Epithelial cell of proximal tubule (primary cell): ENCODE results near the gene ARF1. TPM values are rescaled to one million over a fixed set of nuclear protein-coding genes. Genes with fewer than 3 reads are reported as not detected.

Experiments used
- DNase-seq: peaks from one replicate; pipeline ENCODE4 v3.0.0-alpha.2; 2011; ENCODE audit warnings: low read depth
- H3K4me3 ChIP-seq: 2 replicates; pipeline ENCODE4 v1.5.1; 2011; ENCODE audit warnings: low read depth, mild to moderate bottlenecking, low read length
- total RNA-seq: library from RNA; depleted of rRNA; stranded (reverse); fragments of >200 nt; gene quantifications from 2 replicates; pipeline ENCODE4 v1.2.3, GENCODE V29; 2015
- TF ChIP-seq, protein P1 (sequence below): conservative IDR thresholded peaks from 2 replicates; pipeline ENCODE4 v1.5.1; 2012; ENCODE audit warnings: low read depth, mild to moderate bottlenecking, low read length

The ARF1 gene
- total RNA-seq, 1 donor from 2014 or later, result 303 TPM

DNA sequence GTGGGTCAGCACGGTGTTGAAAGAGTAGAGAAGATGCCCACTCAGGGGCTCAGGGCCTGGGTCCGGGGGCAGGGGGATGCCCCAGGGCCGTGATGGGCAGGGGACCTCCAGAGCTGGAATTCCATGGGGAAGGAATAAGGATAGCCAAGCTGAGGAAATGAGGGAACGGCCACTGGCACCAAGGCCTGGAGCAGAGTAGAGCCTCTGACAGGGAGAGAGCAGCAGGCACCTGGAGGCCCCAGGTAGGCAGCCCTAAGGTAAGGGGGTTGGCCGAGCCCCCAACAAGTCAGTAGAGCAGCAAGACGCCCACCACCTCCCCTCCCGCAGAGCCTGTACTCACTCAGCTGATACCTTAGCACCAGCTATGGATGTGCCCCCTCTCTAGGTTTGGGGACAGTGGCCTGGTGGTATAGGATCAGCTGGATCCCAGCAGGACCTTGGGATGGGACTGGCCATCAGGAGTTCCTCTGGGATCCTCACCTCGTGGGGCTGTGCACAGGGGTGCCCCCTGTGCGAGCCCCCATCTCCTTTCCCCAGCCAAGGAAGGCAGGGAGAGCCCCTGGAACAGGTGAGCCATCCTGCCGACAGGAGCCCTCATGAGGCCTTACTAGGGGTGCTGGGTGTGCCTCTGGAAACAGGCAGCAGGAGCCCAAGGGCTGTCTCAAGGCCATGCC, 21.0 kb upstream of the ARF1 start:
- no peak overlapping the region for H3K4me3 ChIP-seq
- TF ChIP-seq, protein P1, sequence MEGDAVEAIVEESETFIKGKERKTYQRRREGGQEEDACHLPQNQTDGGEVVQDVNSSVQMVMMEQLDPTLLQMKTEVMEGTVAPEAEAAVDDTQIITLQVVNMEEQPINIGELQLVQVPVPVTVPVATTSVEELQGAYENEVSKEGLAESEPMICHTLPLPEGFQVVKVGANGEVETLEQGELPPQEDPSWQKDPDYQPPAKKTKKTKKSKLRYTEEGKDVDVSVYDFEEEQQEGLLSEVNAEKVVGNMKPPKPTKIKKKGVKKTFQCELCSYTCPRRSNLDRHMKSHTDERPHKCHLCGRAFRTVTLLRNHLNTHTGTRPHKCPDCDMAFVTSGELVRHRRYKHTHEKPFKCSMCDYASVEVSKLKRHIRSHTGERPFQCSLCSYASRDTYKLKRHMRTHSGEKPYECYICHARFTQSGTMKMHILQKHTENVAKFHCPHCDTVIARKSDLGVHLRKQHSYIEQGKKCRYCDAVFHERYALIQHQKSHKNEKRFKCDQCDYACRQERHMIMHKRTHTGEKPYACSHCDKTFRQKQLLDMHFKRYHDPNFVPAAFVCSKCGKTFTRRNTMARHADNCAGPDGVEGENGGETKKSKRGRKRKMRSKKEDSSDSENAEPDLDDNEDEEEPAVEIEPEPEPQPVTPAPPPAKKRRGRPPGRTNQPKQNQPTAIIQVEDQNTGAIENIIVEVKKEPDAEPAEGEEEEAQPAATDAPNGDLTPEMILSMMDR, result no peak
- no peak for DNase-seq

DNA sequence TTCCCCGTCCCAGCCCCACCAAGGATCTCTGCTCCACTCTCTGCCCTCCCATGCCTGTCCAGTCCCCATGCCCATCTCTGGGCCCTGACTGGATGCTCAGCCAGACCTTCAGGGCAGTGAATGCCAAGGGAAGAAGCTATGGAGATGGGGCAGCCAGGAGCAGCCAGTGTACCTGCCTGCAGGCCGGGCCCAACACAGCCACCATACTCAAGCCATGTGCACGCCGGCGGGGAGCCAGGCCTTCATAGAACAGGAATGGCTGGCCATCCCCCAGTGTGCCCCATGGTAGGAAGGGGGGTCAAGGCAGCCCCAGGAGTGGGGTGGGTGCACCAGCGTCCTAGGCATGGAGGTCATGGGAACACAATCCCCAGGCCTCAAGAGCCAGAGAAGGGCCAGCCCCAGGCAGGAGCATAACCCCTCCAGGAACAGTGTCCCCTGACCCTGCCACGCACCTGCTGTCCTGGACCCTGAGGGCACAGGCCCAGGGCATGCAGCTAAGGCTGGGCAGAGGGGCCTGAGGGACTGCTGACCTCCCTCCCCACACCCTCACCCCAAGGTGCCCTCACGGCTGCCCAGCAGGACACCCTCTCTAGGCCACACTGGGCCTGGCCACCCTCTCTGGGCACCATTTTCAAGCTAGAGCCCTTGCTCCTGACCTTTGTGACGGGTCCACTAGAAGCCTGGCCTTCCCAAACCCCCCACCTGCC, 20.3 kb upstream of the ARF1 start:
- H3K4me3 ChIP-seq, result no peak overlapping the region
- no peak for DNase-seq
- TF ChIP-seq, protein P1, result no peak

DNA sequence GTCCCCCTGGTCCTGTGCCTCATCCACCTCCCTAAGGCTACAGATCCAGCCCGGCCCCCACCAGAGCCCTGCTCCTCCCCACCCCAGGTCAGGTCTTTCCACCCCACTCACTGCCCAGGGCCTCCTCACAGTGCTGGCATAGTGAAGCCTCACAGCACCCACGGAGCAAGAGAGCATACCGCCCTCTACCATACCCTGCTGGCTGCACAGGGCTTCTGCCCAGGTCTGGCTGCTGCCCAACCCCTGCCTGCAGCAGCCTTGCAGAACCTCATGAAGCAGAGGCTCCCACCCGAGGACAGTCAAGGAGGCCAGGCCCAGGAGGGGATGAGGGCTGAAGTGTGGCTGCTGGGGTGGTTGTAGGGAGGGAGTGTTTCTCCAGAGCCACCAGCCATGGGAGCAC, 19.7 kb upstream of the ARF1 start:
- no peak for DNase-seq

DNA sequence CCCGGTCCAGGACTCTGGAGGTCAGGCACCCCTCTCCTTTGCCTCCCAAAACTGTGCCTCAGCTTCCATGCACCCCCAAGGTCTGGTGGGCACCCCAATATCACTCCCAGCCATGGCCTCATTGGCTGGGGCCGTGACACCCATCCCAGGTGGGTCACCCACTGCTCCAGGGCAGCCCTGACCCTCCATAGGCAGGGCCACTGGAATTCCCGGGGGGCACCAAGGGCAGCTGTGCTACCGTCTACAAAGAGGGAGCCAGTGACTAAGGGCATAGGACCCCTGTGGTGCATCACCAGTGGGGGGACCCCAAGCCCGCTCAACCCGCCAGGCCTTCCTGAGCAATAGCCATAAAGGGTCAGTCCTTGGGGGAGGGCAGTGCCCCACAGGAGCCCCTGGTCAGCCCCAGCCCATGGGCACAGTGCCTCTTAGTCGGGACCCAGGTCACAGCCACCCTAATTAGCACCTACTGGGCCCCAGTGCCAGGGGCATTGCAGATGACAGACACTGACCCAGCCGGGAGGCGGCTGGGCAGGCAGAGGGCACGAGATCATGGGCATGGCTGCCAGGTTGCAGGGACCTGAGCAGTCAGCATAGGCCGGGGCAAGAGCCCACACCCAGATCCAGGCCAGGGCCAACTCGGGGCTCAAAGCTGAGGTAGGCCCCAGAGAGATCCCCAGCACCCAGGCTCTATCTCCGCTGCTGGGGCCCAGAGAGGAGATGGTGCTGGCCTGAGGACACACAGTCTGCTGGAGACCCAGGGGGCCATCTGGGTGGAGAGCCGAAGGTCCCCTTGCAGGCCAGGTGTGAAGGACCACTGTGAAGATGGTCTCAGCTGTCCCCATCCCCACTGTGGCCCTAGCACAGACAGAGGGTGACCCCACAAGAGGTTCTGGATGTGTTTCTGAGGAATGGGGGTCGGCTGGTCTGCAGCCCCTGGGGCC, 19.0 kb upstream of the ARF1 start:
- TF ChIP-seq, protein P1, result no peak
- DNase-seq, result no peak
- no peak overlapping the region for H3K4me3 ChIP-seq

More for the DNA sequence above, 19.7 kb upstream of the ARF1 start:
- TF ChIP-seq, protein P1, result no peak
- no peak overlapping the region for H3K4me3 ChIP-seq

DNA sequence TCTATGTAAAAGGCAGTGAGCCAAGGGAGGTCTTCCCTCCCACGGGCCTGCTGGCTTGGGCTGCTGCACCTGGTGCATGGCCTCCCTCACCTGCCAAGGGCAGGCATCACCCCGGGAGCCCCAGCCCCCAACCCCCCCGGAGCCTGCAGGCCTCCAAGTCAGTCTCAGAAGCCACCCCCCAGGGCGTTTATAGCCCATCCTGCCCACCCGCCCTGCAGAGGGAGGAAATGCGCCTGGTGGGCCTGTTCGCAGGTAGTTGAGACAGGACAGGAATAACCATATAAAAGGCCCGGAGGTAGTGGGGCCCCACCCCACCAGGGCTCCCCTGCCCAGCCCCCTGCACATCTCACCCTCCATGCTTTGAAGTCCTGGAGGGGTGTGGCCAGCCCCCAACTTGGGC, 18.2 kb upstream of the ARF1 start:
- H3K4me3 ChIP-seq, result no peak overlapping the region
- DNase-seq, result no peak
- TF ChIP-seq, protein P1, result no peak

DNA sequence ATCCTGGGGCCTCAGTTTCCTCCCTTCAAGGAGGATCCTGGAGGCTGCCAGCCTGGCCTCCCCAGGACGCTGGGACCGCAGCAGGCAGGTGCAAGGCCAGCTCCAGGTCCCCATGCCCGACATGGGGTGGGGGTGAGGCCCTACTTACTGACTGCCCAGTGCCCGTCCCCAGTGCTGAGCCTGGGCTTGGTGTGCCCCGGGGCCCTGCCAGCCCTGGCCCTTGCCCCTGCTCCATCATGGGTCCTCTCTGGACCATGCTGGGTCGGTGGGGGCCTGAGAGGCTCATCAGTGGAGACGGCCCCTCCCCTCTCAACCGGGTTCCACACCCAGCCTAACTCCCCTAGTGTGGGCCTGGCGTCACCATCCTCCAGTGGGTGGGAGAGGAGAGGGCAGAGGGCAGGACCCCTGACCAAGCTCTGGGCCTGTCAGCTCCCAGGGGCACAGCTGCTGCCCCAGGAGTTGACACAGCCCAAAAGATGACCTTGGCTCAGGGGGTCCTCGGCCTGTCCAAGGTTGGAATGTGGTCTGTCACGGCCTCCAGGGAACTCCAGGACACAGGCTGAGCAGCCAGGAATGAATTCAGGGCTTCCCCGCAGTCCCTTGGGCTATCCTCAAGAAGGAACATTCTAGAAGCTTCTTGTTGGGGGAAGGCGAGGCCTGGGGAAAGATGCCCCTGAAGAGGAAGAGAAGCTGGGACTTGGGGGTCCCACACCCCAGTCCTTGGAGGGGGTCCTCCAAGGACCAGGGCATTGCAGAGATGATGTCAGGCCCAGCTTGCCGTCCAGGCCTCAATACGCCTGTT, 17.6 kb upstream of the ARF1 start:
- no peak for DNase-seq
- no peak overlapping the region for H3K4me3 ChIP-seq
- TF ChIP-seq, protein P1, result no peak
